ENCODE data around the gene GID8. TPM values are rescaled to one million over a fixed set of nuclear protein-coding genes. Genes with fewer than 3 reads are reported as not detected.

Gene GID8
- total and polyA plus RNA-seq, 4 experiments from 2014 or later, result 11.2 to 47.8 (median 31.7) TPM

GRCh38 chr20:62944746-62945145 lies 6.8 kb downstream of the GID8 start:
- Histone ChIP-seq H3K27me3 (ENCODE audit: insufficient read depth, low read length) (no peaks in the 10 kb centered on the region), H3K27ac (ENCODE audit: low read depth, low read length) (no peak overlapping the region), H3K36me3 (ENCODE audit: insufficient read depth, low read length) (peaks cover 64% of the 10 kb centered on the region), H3K4me1 (ENCODE audit: insufficient read depth, low read length) (peaks cover 14% of the 10 kb centered on the region), H3K4me3 (ENCODE audit: low read length in 2 of 2) (no peak overlapping the region), H3K9me3 (ENCODE audit: control insufficient read depth in 1 of 2, low read length in 2 of 2) (no peaks in the 10 kb centered on the region)
- Mint-ChIP-seq H3K27ac (no peak overlapping the region), H3K27me3 (no peaks in the 10 kb centered on the region), H3K36me3 (peaks cover 48 to 74% of the 10 kb centered on the region in 2 donors), H3K4me3 (no peak overlapping the region), H3K4me1 (peaks cover 9 to 23% (median 16%) of the 10 kb centered on the region in 4 donors), H3K9me3 (no peaks in the 10 kb centered on the region)
- intact Hi-C loops (cut with micrococcal nuclease), result no loop called here
- POLR2A ChIA-PET (ENCODE audit: partially characterized antibody), result interaction anchor here (1.9 to 2.2 kb wide), 2 partner anchors 9 to 18 kb away, joined by 4 to 6 read pairs; no protein-coding TSS in a partner anchor
- no peak for DNase-seq
- CTCF ChIA-PET (ENCODE audit: partially characterized antibody), result interaction anchor here (1.4 kb wide), 1 partner anchor 46 kb away, joined by 3 read pairs; no protein-coding TSS in a partner anchor

- Histone ChIP-seq H3K27ac (ENCODE audit: low read depth, low read length) (no peak overlapping the region), H3K9me3 (ENCODE audit: control insufficient read depth in 1 of 2, low read length in 2 of 2) (no peaks in the 10 kb centered on the region), H3K27me3 (ENCODE audit: insufficient read depth, low read length) (no peaks in the 10 kb centered on the region), H3K4me1 (ENCODE audit: insufficient read depth, low read length) (peaks cover 7% of the 10 kb centered on the region), H3K4me3 (ENCODE audit: low read length in 2 of 2) (no peak overlapping the region), H3K36me3 (ENCODE audit: insufficient read depth, low read length) (peaks cover 71% of the 10 kb centered on the region)
- Mint-ChIP-seq H3K4me3 (no peak overlapping the region), H3K27me3 (no peaks in the 10 kb centered on the region), H3K9me3 (no peaks in the 10 kb centered on the region), H3K36me3 (peaks cover 48 to 75% of the 10 kb centered on the region in 2 donors), H3K4me1 (peaks cover 8 to 23% (median 14%) of the 10 kb centered on the region in 4 donors), H3K27ac (no peak overlapping the region)
- ChIA-PET POLR2A (ENCODE audit: partially characterized antibody) (no interaction called here), CTCF (ENCODE audit: partially characterized antibody) (interaction anchor here (1.4 kb wide), 1 partner anchor 47 kb away, joined by 3 read pairs; no protein-coding TSS in a partner anchor)
- intact Hi-C loops (cut with micrococcal nuclease), result no loop called here
- DNase-seq, result no peak
Measured at GRCh38 chr20:62945771-62946339, 7.9 kb downstream of the GID8 start.

- no peak overlapping the region for H3K27ac Mint-ChIP-seq
- peaks cover 41 to 68% of the 10 kb centered on the region in 2 donors for H3K36me3 Mint-ChIP-seq
- H3K27me3 Mint-ChIP-seq, result no peaks in the 10 kb centered on the region
- Histone ChIP-seq H3K27ac (ENCODE audit: low read depth, low read length) (no peak overlapping the region), H3K27me3 (ENCODE audit: insufficient read depth, low read length) (no peaks in the 10 kb centered on the region), H3K36me3 (ENCODE audit: insufficient read depth, low read length) (peaks cover 63% of the 10 kb centered on the region), H3K4me3 (ENCODE audit: low read length in 2 of 2) (no peak overlapping the region), H3K4me1 (ENCODE audit: insufficient read depth, low read length) (peaks cover 2% of the 10 kb centered on the region), H3K9me3 (ENCODE audit: control insufficient read depth in 1 of 2, low read length in 2 of 2) (no peaks in the 10 kb centered on the region)
- DNase-seq, result no peak
- intact Hi-C loops (cut with micrococcal nuclease), result no loop called here
- peaks cover 4 to 13% (median 7%) of the 10 kb centered on the region in 4 donors for H3K4me1 Mint-ChIP-seq
- H3K4me3 Mint-ChIP-seq, result no peak overlapping the region
- POLR2A ChIA-PET (ENCODE audit: partially characterized antibody), result no interaction called here
- CTCF ChIA-PET (ENCODE audit: partially characterized antibody), result no interaction called here
- H3K9me3 Mint-ChIP-seq, result no peaks in the 10 kb centered on the region
Measured at GRCh38 chr20:62946918-62947317, 9.0 kb downstream of the GID8 start.

DNA sequence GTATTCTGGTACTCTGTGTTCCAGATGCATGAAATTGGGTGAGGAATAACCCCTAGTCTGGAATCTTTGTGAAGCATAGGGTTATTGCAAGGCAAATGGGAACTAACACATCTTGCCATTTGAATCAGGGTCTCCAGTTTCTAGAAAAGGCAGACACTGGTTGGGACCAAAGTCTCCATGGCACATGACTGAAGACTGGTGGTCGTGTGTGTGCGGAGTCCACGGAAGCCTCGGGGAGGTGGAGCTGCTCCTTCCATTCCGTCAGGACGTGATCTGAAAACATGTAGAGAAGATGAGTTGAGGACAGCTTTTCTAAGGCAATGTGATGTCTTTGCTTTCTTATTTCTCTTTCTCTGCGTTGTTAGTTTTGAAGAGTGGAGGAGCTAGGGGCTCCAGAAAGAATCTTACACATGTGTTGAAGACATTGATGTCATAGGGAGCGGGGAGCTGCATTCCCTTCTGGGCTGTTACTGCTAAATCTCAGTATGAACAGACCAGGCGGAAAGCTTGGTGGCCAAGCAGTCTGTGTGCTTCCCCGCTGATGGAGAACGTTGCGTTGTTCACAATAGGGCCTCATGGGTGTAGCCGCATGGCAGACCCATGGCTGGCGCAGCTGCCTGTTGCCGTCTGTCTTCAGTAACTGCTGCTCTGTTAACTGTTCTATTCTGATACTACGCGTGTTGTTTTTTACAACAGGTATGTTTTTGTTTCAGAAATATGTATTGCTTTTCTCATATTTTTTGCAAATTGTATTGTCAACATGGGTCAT lies 9.8 kb downstream of the GID8 start:
- H3K4me3 Mint-ChIP-seq, result no peak overlapping the region
- no peaks in the 10 kb centered on the region for H3K27me3 Mint-ChIP-seq
- H3K9me3 ChIP-seq (ENCODE audit: control insufficient read depth in 1 of 2, low read length in 2 of 2), result no peaks in the 10 kb centered on the region
- intact Hi-C loops (cut with micrococcal nuclease), result no loop called here
- no peaks in the 10 kb centered on the region for H3K9me3 Mint-ChIP-seq
- H3K4me1 ChIP-seq (ENCODE audit: insufficient read depth, low read length), result peaks cover 9% of the 10 kb centered on the region
- ChIA-PET CTCF (ENCODE audit: partially characterized antibody) (interaction anchor here (1.9 kb wide), 1 partner anchor 22 kb away, joined by 7 read pairs; no protein-coding TSS in a partner anchor), POLR2A (ENCODE audit: partially characterized antibody) (interaction anchor here (1.4 to 2.3 kb wide), 2 partner anchors 10 to 13 kb away, joined by 5 to 12 read pairs; partner anchors contain the start of gene GID8)
- DNase-seq, result no peak
- peaks cover 59% of the 10 kb centered on the region for H3K36me3 ChIP-seq (ENCODE audit: insufficient read depth, low read length)
- peaks cover 39 to 60% of the 10 kb centered on the region in 2 donors for H3K36me3 Mint-ChIP-seq
- peak overlapping the region in 1 of 7 donors; percentile 9 for H3K27ac Mint-ChIP-seq
- H3K4me3 ChIP-seq (ENCODE audit: low read length in 2 of 2), result no peak overlapping the region
- no peaks in the 10 kb centered on the region for H3K27me3 ChIP-seq (ENCODE audit: insufficient read depth, low read length)
- no peak overlapping the region for H3K27ac ChIP-seq (ENCODE audit: low read depth, low read length)
- H3K4me1 Mint-ChIP-seq, result peaks cover 5 to 13% (median 9%) of the 10 kb centered on the region in 4 donors

GRCh38 chr20:62949153-62949821 lies 11.3 kb downstream of the GID8 start:
- no peaks in the 10 kb centered on the region for H3K27me3 Mint-ChIP-seq
- H3K9me3 ChIP-seq (ENCODE audit: control insufficient read depth in 1 of 2, low read length in 2 of 2), result no peaks in the 10 kb centered on the region
- H3K36me3 Mint-ChIP-seq, result peaks cover 29 to 52% of the 10 kb centered on the region in 2 donors
- no peak for DNase-seq
- H3K4me1 ChIP-seq (ENCODE audit: insufficient read depth, low read length), result peaks cover 22% of the 10 kb centered on the region
- POLR2A ChIA-PET (ENCODE audit: partially characterized antibody), result interaction anchor here (1.0 to 2.3 kb wide), 4 partner anchors 12 to 45 kb away, joined by 3 to 12 read pairs (median 3); partner anchors contain the start of gene GID8
- H3K9me3 Mint-ChIP-seq, result no peaks in the 10 kb centered on the region
- no peak overlapping the region for H3K27ac ChIP-seq (ENCODE audit: low read depth, low read length)
- H3K4me1 Mint-ChIP-seq, result peaks cover 12 to 27% (median 19%) of the 10 kb centered on the region in 4 donors
- intact Hi-C loops (cut with micrococcal nuclease), result no loop called here
- CTCF ChIA-PET (ENCODE audit: partially characterized antibody), result interaction anchor here (1.6 to 1.9 kb wide), 3 partner anchors 21 to 48 kb away, joined by 4 to 7 read pairs (median 4); no protein-coding TSS in a partner anchor
- H3K4me3 ChIP-seq (ENCODE audit: low read length in 2 of 2), result no peak overlapping the region
- no peak overlapping the region for H3K4me3 Mint-ChIP-seq
- no peak overlapping the region for H3K27ac Mint-ChIP-seq
- no peaks in the 10 kb centered on the region for H3K27me3 ChIP-seq (ENCODE audit: insufficient read depth, low read length)
- peaks cover 44% of the 10 kb centered on the region for H3K36me3 ChIP-seq (ENCODE audit: insufficient read depth, low read length)

GRCh38 chr20:62949962-62950361 lies 12.0 kb downstream of the GID8 start:
- intact Hi-C loops (cut with micrococcal nuclease), result loop anchor here (10.0 kb wide), 1 partner anchor 55 kb away; the partner anchor contains the start of gene BHLHE23
- H3K27ac ChIP-seq (ENCODE audit: low read depth, low read length), result no peak overlapping the region
- POLR2A ChIA-PET (ENCODE audit: partially characterized antibody), result interaction anchor here (1.0 to 2.3 kb wide), 4 partner anchors 12 to 46 kb away, joined by 3 to 12 read pairs (median 3); partner anchors contain the start of gene GID8

More at GRCh38 chr20:62949962-62950361, 12.0 kb downstream of the GID8 start:
- Histone ChIP-seq H3K4me3 (ENCODE audit: low read length in 2 of 2) (no peak overlapping the region), H3K4me1 (ENCODE audit: insufficient read depth, low read length) (peaks cover 28% of the 10 kb centered on the region), H3K9me3 (ENCODE audit: control insufficient read depth in 1 of 2, low read length in 2 of 2) (no peaks in the 10 kb centered on the region), H3K36me3 (ENCODE audit: insufficient read depth, low read length) (peaks cover 37% of the 10 kb centered on the region), H3K27me3 (ENCODE audit: insufficient read depth, low read length) (no peaks in the 10 kb centered on the region)
- H3K4me3 Mint-ChIP-seq, result peak overlapping the region in 1 of 8 donors; percentile 39
- H3K27me3 Mint-ChIP-seq, result no peaks in the 10 kb centered on the region
- DNase-seq, result no peak
- peaks cover 11 to 31% (median 24%) of the 10 kb centered on the region in 4 donors for H3K4me1 Mint-ChIP-seq
- H3K9me3 Mint-ChIP-seq, result no peaks in the 10 kb centered on the region
- CTCF ChIA-PET (ENCODE audit: partially characterized antibody), result interaction anchor here (1.6 to 1.8 kb wide), 2 partner anchors 31 to 49 kb away, joined by 4 read pairs; no protein-coding TSS in a partner anchor
- H3K27ac Mint-ChIP-seq, result no peak overlapping the region
- peaks cover 24 to 46% of the 10 kb centered on the region in 2 donors for H3K36me3 Mint-ChIP-seq

Measured in CD4-positive, alpha-beta memory T cell (primary cell).